ENCODE results near the gene IMPG1. TPM values are rescaled to one million over a fixed set of nuclear protein-coding genes. Genes with fewer than 3 reads are reported as not detected.

Gene IMPG1
- total RNA-seq, 2 donors from 2014 or later, result not detected

DNA sequence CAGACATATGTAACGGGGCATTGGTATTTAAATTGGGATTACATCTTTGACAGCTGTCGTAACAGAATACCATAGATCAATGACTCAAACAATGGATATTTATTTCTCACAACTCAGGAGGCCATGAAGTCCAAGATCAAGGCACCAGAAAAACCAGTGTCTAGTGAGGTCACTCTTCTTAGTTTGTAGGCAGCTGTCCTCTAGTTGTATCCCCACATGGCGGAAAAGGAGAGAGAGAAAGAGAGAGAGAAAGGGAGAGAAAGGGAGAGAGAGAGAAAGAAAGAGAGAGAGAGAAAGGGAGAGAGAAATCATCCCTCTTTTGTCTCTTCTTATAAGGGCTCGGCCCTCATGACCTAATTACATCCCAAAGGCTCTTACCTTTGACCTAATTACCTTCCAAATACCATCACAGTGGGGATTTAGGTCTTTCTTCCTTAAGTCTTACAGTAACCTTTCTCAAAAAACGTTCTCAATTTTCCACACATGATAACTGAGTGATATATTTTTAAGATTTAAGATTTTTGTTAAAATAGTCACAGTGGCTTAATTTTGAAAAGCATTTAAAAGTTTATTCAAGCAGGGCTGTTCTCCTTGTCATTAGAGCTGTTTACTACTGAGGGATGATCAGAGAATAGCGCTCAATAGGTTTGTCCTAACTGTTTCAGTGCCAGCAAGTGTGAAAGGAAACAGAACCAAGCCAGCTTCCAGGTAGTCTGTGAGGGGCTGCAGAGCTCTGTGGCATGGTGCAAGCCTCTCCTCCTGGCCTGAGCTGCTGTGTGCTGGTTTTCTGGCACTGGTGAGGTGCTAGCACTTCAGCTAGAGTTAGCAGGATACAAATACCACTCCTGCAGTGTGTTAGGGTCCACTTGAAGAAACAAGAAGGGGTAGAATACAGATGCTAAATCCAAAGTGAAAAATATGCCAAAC, 79.0 kb downstream of the IMPG1 start:
- Mint-ChIP-seq H3K4me1 (no peaks in the 10 kb centered on the region), H3K36me3 (ENCODE audit: low read depth) (no peaks in the 10 kb centered on the region), H3K27ac (no peak overlapping the region), H3K27me3 (no peaks in the 10 kb centered on the region), H3K4me3 (no peak overlapping the region)
- no peak for ATAC-seq
- no peak for DNase-seq
- H3K9me3 ChIP-seq (ENCODE audit: control insufficient read depth, low read length, poor library complexity, severe bottlenecking), result no peaks in the 10 kb centered on the region

DNA sequence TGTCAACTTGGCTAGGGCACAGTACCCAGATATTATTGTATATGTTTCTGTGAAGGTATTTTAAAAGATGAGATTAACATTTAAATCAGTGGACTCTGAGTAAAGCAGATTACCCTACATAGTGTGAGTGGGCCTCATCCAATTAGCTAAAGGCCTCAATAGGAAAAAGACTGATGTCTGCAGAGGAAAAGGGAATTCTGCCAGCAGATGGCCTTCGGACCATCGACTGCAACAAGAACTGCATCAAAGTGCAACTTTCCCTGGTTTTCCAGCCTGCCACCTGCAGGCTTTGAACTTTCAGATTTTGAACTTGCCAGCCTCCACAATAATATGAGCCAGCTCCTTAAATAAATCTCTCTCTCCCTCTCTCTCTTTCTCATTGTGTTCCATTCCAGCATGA, 80.5 kb downstream of the IMPG1 start:
- H3K4me1 Mint-ChIP-seq, result no peaks in the 10 kb centered on the region
- H3K4me3 Mint-ChIP-seq, result no peak overlapping the region
- H3K9me3 ChIP-seq (ENCODE audit: control insufficient read depth, low read length, poor library complexity, severe bottlenecking), result no peaks in the 10 kb centered on the region
- no peak overlapping the region for H3K27ac Mint-ChIP-seq
- DNase-seq (no peak), ATAC-seq (no peak)
- no peaks in the 10 kb centered on the region for H3K36me3 Mint-ChIP-seq (ENCODE audit: low read depth)
- no peaks in the 10 kb centered on the region for H3K27me3 Mint-ChIP-seq

DNA sequence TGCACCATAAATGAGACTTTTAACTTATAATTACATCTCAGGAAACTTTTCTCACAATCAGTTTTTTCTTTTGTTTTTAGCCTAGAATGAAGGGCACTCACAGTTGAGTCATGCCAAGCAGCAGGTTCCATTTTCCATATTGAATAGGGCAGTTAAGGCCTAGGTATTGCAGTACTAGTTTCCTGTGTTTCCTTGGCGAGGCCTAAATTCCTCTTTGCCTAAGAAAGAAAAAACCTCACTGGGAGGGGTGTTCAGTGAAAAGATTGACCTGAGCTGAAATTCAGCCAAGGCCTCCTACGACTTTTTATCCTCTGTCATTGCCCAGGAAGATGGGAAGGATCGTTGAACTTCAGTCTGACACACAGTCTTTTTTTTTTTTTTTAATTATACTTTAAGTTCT, 85.5 kb downstream of the IMPG1 start:
- peaks cover 4% of the 10 kb centered on the region for H3K27me3 Mint-ChIP-seq
- no peak for DNase-seq
- no peak for ATAC-seq
- no peak overlapping the region for H3K4me3 Mint-ChIP-seq
- H3K9me3 ChIP-seq (ENCODE audit: control insufficient read depth, low read length, poor library complexity, severe bottlenecking), result no peaks in the 10 kb centered on the region
- H3K4me1 Mint-ChIP-seq, result no peaks in the 10 kb centered on the region
- no peak overlapping the region for H3K27ac Mint-ChIP-seq
- H3K36me3 Mint-ChIP-seq (ENCODE audit: low read depth), result no peaks in the 10 kb centered on the region

DNA sequence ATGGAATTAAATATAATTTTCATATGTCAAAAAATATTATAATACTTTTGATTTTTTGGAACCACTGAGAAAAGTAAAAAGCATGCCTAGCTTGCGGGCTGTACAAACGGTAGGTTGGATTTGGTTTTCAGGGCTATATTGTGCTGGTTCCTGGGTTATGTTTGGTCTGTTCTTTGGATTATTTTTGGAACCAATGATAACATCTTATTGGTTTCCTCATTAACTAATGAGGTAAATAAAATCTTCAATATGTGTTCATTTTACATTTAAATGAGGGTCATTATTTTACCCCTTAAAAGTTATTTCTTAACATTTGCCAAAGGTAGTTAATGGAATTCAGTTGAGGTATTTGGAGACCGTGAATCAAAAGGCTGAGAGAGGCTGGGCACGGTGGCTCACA, 96.6 kb downstream of the IMPG1 start:
- H3K36me3 Mint-ChIP-seq (ENCODE audit: low read depth), result no peaks in the 10 kb centered on the region
- H3K27ac Mint-ChIP-seq, result no peak overlapping the region
- DNase-seq (no peak), ATAC-seq (no peak)
- H3K9me3 ChIP-seq (ENCODE audit: control insufficient read depth, low read length, poor library complexity, severe bottlenecking), result no peaks in the 10 kb centered on the region
- no peak overlapping the region for H3K4me3 Mint-ChIP-seq
- H3K4me1 Mint-ChIP-seq, result no peaks in the 10 kb centered on the region
- H3K27me3 Mint-ChIP-seq, result no peaks in the 10 kb centered on the region

DNA sequence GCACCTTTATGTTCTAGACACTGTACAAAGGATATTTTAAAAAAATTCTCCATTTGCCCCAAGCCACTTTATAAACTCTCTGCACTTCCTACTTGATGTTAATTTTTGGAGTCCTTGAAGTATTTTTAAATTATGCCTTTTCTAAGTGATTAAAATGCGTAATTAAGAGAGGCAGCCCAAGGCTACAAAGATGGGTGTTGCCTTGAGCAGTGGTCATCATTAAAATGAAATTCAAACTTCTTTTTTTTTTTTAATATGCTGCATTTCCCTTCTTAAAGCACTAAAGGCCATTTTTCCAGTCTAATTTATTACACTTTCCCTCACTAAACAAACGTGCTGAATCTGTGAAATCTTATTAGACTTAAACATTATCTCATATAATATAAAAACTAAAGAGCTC, 102.4 kb downstream of the IMPG1 start:
- Mint-ChIP-seq H3K4me1 (no peaks in the 10 kb centered on the region), H3K27ac (no peak overlapping the region), H3K27me3 (peaks cover 21% of the 10 kb centered on the region), H3K4me3 (no peak overlapping the region), H3K36me3 (ENCODE audit: low read depth) (no peaks in the 10 kb centered on the region)
- ATAC-seq (no peak), DNase-seq (no peak)
- H3K9me3 ChIP-seq (ENCODE audit: control insufficient read depth, low read length, poor library complexity, severe bottlenecking), result no peaks in the 10 kb centered on the region

DNA sequence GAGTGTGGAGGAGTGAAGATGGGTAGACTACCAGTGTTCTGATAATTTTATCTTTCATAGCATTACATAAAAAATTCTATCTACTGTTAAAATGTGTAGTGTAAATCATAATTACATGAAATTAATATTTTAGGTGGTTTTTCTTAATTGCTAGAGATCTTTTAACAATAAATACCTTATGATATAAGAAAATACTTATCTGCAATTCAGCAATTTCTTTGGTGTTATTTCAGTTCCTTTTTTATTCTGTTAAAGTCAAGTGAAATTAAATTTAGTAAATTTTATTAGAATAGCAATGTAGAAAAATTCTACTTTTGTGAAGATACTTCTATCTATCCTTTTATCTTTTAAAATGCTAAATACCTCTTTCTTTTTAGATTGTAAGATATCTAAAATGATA, 104.3 kb downstream of the IMPG1 start:
- H3K27ac Mint-ChIP-seq, result no peak overlapping the region
- no peaks in the 10 kb centered on the region for H3K4me1 Mint-ChIP-seq
- H3K9me3 ChIP-seq (ENCODE audit: control insufficient read depth, low read length, poor library complexity, severe bottlenecking), result no peaks in the 10 kb centered on the region
- DNase-seq, result no peak
- no peak for ATAC-seq
- H3K4me3 Mint-ChIP-seq, result no peak overlapping the region
- no peaks in the 10 kb centered on the region for H3K36me3 Mint-ChIP-seq (ENCODE audit: low read depth)
- H3K27me3 Mint-ChIP-seq, result peaks cover 21% of the 10 kb centered on the region

DNA sequence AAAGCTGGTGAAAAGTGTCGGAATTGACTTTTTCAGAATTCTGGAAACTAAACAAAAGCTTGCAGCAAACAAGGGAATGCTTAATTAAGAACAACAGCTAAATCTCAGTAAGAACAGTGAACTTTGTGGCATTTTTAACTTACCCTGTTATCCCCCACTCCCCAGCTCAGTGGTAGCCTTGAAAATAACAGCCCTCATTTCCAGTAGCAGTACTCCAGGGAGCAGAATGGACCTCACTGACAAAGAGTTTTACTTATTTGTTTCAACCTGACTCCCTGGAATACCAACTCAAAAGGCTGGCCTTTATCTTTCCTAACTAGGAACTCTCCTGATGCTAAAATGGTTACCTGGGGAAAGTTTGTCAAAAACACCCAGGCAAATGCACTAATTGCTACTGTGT, 108.9 kb downstream of the IMPG1 start:
- H3K27me3 Mint-ChIP-seq, result peaks cover 24% of the 10 kb centered on the region
- no peaks in the 10 kb centered on the region for H3K36me3 Mint-ChIP-seq (ENCODE audit: low read depth)
- H3K9me3 ChIP-seq (ENCODE audit: control insufficient read depth, low read length, poor library complexity, severe bottlenecking), result no peaks in the 10 kb centered on the region
- no peak overlapping the region for H3K4me3 Mint-ChIP-seq
- DNase-seq (no peak), ATAC-seq (no peak)
- H3K4me1 Mint-ChIP-seq, result no peaks in the 10 kb centered on the region
- no peak overlapping the region for H3K27ac Mint-ChIP-seq

DNA sequence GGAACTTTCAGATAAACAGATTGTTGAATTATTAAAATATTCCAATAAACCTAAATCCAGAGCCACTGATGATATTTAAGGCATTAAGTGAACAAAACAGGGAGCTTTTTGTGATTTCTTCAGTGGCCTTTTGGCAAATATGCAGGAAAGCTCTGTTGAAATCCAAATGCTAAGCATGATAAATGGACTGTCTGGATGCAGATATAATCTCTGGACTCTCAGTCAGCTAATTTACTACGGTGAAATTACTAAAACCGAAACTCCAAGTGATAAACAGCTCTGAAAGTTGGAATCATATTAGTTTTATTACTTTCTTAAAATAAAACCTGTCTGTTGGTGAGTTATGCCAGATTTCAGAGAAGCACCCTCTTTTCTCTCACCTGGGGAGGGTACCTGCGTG, 120.3 kb downstream of the IMPG1 start:
- Mint-ChIP-seq H3K4me1 (no peaks in the 10 kb centered on the region), H3K27ac (no peak overlapping the region), H3K27me3 (peaks cover 18% of the 10 kb centered on the region), H3K36me3 (ENCODE audit: low read depth) (no peaks in the 10 kb centered on the region), H3K4me3 (no peak overlapping the region)
- ATAC-seq (no peak), DNase-seq (no peak)
- peaks cover 2% of the 10 kb centered on the region for H3K9me3 ChIP-seq (ENCODE audit: control insufficient read depth, low read length, poor library complexity, severe bottlenecking)

DNA sequence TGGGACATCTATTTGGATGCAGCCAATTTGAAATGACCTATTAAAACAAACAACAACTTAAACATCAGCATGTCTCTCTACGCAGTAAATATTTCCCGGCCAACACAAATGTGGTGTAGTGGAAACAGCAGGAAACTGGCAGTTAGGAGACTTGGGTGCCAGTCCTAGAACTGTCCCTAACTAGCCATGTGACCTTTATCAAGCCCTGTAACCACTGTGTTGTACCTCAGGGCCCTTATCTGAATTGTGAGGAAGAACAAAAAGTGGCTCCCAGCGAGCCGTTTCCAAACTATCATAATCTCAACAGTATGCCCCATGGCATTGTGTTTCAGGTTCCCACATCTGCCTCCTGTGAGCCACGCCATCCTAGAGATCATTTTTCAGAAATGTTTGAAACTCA, 124.5 kb downstream of the IMPG1 start:
- no peak overlapping the region for H3K4me3 Mint-ChIP-seq
- ATAC-seq (no peak), DNase-seq (no peak)
- H3K27ac Mint-ChIP-seq, result no peak overlapping the region
- peaks cover 2% of the 10 kb centered on the region for H3K9me3 ChIP-seq (ENCODE audit: control insufficient read depth, low read length, poor library complexity, severe bottlenecking)
- H3K4me1 Mint-ChIP-seq, result no peaks in the 10 kb centered on the region
- no peaks in the 10 kb centered on the region for H3K36me3 Mint-ChIP-seq (ENCODE audit: low read depth)
- peaks cover 51% of the 10 kb centered on the region for H3K27me3 Mint-ChIP-seq

DNA sequence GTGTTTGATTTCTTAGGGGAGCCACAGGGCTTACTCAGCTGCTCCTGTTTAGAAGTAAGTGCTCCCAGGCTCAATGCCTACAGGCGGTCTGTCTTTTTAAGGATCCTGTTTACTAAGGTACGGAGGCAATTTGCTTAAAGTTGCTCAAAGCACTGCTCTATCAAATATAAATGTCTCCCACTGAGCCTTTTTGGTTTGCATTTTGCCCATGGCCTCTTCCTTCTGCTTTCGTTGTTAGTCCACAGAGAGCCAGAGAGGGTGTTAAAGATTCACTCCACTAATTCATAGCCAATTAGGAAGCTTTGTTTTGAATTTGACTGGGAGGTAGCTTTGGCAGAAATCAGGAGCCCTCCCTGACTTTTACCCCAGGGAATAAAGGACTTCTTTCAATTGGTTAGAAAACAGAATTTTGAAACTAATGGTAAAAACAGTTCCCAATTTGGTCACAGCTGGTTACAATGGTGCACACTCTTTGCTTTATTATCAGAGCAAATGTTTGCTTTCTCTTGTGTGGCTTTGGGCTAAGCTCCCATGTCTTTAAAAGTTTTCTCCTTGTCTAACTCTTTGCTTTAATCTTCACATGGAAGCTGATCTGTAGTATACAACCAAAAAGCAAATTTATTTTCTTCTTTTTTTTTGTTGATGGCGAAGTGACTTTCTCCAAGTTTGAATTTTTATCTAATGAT, 126.2 kb downstream of the IMPG1 start:
- peaks cover 2% of the 10 kb centered on the region for H3K9me3 ChIP-seq (ENCODE audit: control insufficient read depth, low read length, poor library complexity, severe bottlenecking)
- Mint-ChIP-seq H3K4me1 (no peaks in the 10 kb centered on the region), H3K36me3 (ENCODE audit: low read depth) (no peaks in the 10 kb centered on the region), H3K27ac (no peak overlapping the region), H3K4me3 (no peak overlapping the region), H3K27me3 (peaks cover 53% of the 10 kb centered on the region)
- ATAC-seq (no peak), DNase-seq (no peak)

DNA sequence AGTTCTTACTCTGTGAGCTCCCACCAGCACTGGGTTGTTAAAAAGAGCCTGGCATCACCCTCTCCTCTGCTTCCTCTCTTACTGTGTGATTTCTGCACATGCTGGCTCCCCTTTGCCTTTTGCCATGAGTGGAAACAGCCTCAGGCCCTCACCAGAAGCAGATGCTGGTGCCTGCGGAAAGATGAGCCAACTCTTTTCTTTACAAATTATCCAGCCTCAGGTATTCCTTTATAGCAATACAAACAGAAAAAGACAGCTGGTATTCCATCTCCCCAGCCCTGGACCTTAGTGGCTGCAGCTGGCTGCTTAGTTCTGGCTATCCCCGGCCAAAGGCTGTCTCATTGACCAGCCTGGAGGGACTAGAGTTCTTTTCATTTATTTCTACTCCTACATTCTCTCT, 129.1 kb downstream of the IMPG1 start:
- DNase-seq (no peak), ATAC-seq (no peak)
- no peaks in the 10 kb centered on the region for H3K9me3 ChIP-seq (ENCODE audit: control insufficient read depth, low read length, poor library complexity, severe bottlenecking)
- Mint-ChIP-seq H3K36me3 (ENCODE audit: low read depth) (no peaks in the 10 kb centered on the region), H3K4me3 (no peak overlapping the region), H3K27me3 (peaks cover 49% of the 10 kb centered on the region), H3K4me1 (peaks cover 2% of the 10 kb centered on the region), H3K27ac (no peak overlapping the region)

DNA sequence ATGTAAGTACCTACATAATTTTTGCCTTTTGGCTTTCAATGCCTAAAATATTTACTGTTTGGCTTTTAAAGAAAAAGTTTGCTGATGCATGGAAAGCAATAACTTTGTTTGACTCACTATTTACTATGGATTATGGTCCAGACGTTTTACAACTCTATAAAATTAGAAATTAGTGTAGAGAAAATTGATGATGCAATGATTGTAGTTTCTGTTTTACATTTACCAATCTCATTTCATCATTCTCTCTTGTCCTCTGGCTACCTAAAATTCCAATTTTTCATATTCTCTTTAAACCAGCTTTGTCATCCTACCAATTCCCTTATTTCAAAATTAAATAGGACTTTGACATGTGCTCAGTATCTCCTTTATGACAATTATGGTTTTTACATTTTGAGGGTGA, 131.0 kb downstream of the IMPG1 start:
- Mint-ChIP-seq H3K4me1 (peaks cover 2% of the 10 kb centered on the region), H3K27ac (no peak overlapping the region), H3K36me3 (ENCODE audit: low read depth) (no peaks in the 10 kb centered on the region), H3K27me3 (peaks cover 42% of the 10 kb centered on the region), H3K4me3 (no peak overlapping the region)
- H3K9me3 ChIP-seq (ENCODE audit: control insufficient read depth, low read length, poor library complexity, severe bottlenecking), result no peaks in the 10 kb centered on the region
- ATAC-seq (no peak), DNase-seq (no peak)

DNA sequence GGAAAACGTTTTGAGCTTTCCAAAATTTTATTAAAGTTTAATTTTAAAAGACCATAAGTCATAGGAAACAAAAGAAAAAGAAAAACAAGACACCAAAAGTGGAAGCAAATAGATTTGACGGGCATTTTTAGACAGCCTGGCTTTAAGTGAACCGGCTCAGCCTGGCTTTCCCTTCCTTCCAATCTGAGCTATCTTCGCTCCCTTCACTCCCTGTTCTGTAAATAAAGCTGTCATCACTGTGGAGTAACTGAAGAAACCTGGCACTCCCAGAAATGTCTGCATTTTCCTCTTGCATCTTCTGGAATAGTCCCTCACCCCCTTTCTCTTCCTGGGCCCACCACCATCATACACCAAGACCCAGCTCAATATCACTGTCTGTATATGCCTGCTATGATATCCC, 131.9 kb downstream of the IMPG1 start:
- Mint-ChIP-seq H3K36me3 (ENCODE audit: low read depth) (no peaks in the 10 kb centered on the region), H3K4me3 (no peak overlapping the region), H3K4me1 (peaks cover 2% of the 10 kb centered on the region), H3K27ac (no peak overlapping the region), H3K27me3 (peaks cover 44% of the 10 kb centered on the region)
- ATAC-seq (no peak), DNase-seq (no peak)
- no peaks in the 10 kb centered on the region for H3K9me3 ChIP-seq (ENCODE audit: control insufficient read depth, low read length, poor library complexity, severe bottlenecking)

DNA sequence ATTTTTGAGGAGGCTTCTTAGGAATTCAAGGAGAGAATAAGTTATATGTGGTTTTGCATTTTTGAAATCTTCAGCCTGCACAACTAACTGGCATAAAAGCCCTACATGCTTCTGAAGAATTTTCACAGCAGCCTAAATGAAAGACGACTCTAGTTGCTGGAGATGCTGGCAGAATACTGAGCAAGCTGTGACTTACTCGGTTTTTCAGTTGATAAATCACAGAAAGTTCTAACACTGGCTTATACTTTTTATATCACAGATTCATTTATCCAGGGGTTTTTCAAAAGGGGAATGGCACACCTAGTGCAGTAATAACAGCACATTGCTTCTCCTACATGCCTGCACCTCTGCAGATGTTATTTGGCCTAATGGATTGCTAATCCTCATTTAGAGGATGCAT, 134.6 kb downstream of the IMPG1 start:
- H3K27ac Mint-ChIP-seq, result no peak overlapping the region
- peaks cover 11% of the 10 kb centered on the region for H3K4me1 Mint-ChIP-seq
- H3K9me3 ChIP-seq (ENCODE audit: control insufficient read depth, low read length, poor library complexity, severe bottlenecking), result no peaks in the 10 kb centered on the region
- ATAC-seq (no peak), DNase-seq (no peak)
- H3K4me3 Mint-ChIP-seq, result no peak overlapping the region
- peaks cover 4% of the 10 kb centered on the region for H3K36me3 Mint-ChIP-seq (ENCODE audit: low read depth)
- H3K27me3 Mint-ChIP-seq, result peaks cover 44% of the 10 kb centered on the region
